ENCODE results near the gene SFMBT2. TPM values are rescaled to one million over a fixed set of nuclear protein-coding genes. Genes with fewer than 3 reads are reported as not detected.

The SFMBT2 gene
- total RNA-seq, 1 experiment from 2014 or later: 8.2 TPM

DNA sequence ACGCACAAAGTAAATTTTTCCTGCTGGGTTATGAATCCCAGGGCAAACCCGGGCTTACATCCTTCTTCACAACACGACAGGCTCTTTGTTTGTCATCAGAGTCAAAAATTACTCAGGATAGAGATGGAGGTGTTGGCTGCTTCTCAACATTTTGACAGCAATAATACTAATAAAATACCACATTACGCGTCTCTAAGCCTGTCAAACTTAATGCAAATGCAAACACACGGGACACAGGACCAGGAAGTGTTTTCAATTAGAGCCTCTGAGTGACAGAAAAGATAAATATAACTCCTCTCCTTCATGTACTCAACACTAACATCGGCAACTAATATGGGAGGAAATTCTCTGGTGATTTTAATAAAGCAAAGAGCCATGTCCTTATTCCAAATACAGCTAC, 128.4 kb downstream of the SFMBT2 start:
- Histone ChIP-seq H3K27ac (no peak overlapping the region), H3K9me3 (replicated peaks) (no peaks in the 10 kb centered on the region), H3K4me3 (no peak overlapping the region), H3K36me3 (no peaks in the 10 kb centered on the region), H3K4me1 (no peaks in the 10 kb centered on the region), H3K27me3 (no peaks in the 10 kb centered on the region)
- DNase-seq: no peak

DNA sequence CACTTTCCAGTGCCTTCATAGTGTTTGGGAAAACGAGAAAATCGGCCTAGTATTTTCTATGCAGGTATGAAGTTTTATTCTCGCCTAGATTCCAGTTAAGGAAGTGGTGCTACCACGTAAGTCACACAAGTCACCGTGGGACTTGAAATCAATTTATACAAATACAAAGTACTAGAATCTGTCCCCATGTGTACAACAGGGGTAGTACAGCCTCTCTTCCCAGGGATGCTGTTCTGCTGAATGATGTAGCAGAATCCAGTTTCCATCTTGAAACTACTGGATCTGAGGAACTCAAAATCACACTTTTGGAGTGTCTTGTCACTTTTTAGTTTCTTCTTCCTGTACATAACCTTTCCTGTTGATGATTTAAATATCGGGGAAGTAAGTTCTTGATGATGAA, 129.4 kb downstream of the SFMBT2 start:
- no peak overlapping the region for H3K27ac ChIP-seq
- H3K4me3 ChIP-seq: no peak overlapping the region
- no peak for DNase-seq
- H3K27me3 ChIP-seq: no peaks in the 10 kb centered on the region
- no peaks in the 10 kb centered on the region for H3K36me3 ChIP-seq
- H3K9me3 ChIP-seq (replicated peaks): no peaks in the 10 kb centered on the region
- no peaks in the 10 kb centered on the region for H3K4me1 ChIP-seq

GRCh38 chr10:7279303-7279702, 131.5 kb downstream of the SFMBT2 start:
- Histone ChIP-seq H3K4me3 (no peak overlapping the region), H3K27ac (no peak overlapping the region), H3K27me3 (no peaks in the 10 kb centered on the region), H3K9me3 (replicated peaks) (no peaks in the 10 kb centered on the region), H3K4me1 (no peaks in the 10 kb centered on the region), H3K36me3 (no peaks in the 10 kb centered on the region)
- no peak for DNase-seq

DNA sequence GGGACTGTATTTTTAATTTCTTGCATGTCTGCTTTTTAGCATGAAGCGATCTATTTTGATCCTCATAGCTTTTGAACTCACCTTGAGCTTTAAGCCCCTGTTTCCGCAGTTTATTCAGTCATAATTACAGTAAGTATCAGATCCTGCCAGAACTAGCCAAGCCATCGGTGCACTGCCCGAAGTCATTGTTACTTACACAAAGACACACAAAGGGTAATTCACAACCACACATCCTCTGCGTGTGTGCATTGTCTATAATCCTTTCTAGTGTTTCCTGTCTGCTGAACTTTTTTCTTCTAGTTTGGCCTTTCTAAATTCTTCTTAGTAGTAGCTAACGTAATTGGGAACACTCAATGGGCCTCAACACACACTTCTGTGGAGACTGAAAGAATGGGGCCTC, 133.0 kb downstream of the SFMBT2 start:
- Histone ChIP-seq H3K27ac (no peak overlapping the region), H3K9me3 (replicated peaks) (no peaks in the 10 kb centered on the region), H3K4me1 (no peaks in the 10 kb centered on the region), H3K27me3 (no peaks in the 10 kb centered on the region), H3K4me3 (no peak overlapping the region), H3K36me3 (no peaks in the 10 kb centered on the region)
- DNase-seq: no peak

DNA sequence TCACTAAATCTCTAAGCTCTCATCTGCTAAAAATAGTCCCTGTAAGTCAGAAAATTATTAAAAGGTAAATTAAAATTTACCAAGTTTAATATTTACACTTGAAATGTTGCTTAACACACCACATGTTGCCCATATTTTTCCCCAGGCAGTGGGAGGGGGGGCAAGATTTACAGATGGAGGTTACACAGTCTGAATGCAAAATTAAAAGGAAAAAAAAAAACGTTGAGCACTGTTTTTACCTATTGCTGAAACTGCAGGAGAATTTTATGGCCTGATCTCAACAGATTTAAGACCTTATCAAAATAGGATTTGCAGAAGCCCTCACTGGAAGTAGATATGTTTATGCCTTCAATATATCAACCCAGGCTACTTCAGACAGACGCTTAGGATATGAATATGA, 133.4 kb downstream of the SFMBT2 start:
- Histone ChIP-seq H3K4me1 (no peaks in the 10 kb centered on the region), H3K9me3 (replicated peaks) (no peaks in the 10 kb centered on the region), H3K27me3 (no peaks in the 10 kb centered on the region), H3K4me3 (no peak overlapping the region), H3K36me3 (no peaks in the 10 kb centered on the region), H3K27ac (no peak overlapping the region)
- no peak for DNase-seq

DNA sequence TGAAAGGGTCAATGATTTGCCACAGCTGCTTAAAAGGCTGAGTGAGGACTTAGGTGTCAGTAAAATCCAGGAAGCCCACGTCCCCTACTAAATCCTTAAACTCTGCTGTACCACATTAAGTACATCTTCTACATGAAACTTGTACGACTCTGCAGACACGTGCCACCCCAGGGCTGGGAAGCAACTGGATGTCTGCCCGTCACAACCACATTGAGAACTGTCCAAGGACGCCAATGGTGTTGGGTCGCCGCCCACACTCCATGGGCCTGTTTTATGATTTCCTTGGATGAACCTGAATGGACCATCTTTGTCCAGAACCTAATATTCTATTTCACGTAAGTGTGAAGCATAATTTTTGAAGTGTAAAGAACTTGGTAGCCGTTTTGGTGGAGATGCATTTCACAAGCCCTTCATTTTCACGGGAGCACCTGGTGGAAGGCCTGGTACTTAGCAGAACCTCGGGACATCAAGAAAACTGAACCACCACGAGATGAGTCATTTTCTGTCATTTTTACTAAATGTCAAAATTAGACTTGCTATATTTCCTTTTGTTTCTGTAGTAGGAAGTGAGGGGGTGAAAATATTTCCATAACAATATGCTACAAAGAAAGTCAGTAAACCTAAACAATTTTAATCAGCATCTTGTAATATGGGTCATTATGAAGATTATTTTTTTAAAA, 134.9 kb downstream of the SFMBT2 start:
- no peak overlapping the region for H3K27ac ChIP-seq
- no peaks in the 10 kb centered on the region for H3K4me1 ChIP-seq

DNA sequence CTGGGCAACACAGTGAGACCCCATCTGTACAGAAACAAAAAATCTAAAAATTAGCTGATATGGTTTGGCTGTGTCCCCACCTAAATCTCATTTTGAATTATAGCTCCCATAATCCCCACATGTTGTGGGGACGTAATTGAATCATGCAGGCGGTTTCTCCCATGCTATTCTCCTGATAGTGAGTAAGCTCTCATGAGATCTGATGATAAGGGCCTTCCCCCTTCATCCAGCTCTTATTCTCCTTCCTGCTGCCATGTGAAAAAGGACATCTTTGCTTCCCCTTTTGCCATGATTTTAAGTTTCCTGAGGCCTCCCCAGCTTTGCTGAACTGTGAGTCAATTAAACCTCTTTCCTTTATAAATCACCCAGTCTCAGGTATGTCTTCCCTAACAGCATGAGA, 136.5 kb downstream of the SFMBT2 start:
- no peaks in the 10 kb centered on the region for H3K27me3 ChIP-seq
- no peak overlapping the region for H3K4me3 ChIP-seq
- no peak overlapping the region for H3K27ac ChIP-seq
- DNase-seq: no peak
- H3K4me1 ChIP-seq: peaks cover 9% of the 10 kb centered on the region; the same call in 1 of the 2 replicates
- H3K36me3 ChIP-seq: no peaks in the 10 kb centered on the region
- H3K9me3 ChIP-seq (replicated peaks): no peaks in the 10 kb centered on the region

More for the DNA sequence above, 134.9 kb downstream of the SFMBT2 start:
- Histone ChIP-seq H3K36me3 (no peaks in the 10 kb centered on the region), H3K4me3 (no peak overlapping the region), H3K27me3 (no peaks in the 10 kb centered on the region), H3K9me3 (replicated peaks) (no peaks in the 10 kb centered on the region)
- DNase-seq: no peak

DNA sequence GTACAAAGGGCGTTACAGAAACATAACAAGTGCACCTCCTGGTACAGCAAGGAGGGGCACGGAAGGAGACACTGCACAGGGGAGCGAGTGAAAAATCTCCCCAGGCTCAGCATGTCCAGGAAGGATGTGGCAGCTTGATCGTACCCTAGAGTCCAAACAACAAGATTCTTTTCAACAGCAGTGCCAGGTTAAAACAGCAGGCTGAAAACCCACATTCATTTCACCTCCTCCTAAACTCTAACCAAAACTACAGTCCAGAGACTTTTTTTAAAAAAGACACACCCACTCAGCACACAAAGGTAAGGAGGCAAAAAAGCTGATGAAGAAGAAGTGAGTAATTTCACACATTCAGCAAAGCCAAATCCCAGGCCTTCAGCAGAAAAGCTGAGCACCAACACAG, 138.8 kb downstream of the SFMBT2 start:
- Histone ChIP-seq H3K27ac (no peak overlapping the region), H3K4me3 (no peak overlapping the region), H3K9me3 (replicated peaks) (no peaks in the 10 kb centered on the region), H3K36me3 (no peaks in the 10 kb centered on the region), H3K4me1 (peaks cover 9% of the 10 kb centered on the region; the same call in 1 of the 2 replicates), H3K27me3 (no peaks in the 10 kb centered on the region)
- DNase-seq: no peak

DNA sequence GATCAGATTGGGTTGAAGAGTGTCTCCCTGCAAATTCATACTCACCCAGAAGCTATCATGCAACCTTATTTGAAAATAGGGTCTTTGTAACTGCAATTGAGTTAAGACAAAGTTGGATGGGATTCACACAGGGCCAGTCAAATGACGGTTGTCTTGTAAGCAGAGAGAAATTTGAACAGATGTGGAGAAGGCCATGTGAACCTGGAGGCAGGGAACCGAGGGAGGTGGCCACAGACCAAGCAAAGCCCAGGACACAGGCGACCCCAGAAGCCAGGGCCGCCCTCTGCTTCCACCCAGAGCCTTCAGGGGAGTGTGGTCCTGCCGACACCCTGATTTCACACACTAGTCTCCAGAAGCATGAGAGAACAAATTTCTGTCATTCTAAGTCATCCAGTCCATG, 140.8 kb downstream of the SFMBT2 start:
- peak; percentile 29 to 63 for DNase-seq
- no peaks in the 10 kb centered on the region for H3K36me3 ChIP-seq
- H3K27ac ChIP-seq: peak overlapping the region; percentile 78
- H3K9me3 ChIP-seq (replicated peaks): no peaks in the 10 kb centered on the region
- peaks cover 9% of the 10 kb centered on the region; the same call in 1 of the 2 replicates for H3K4me1 ChIP-seq
- no peaks in the 10 kb centered on the region for H3K27me3 ChIP-seq
- H3K4me3 ChIP-seq: peak overlapping the region; percentile 38; the same call in 1 of the 2 replicates

- H3K9me3 ChIP-seq (replicated peaks): no peaks in the 10 kb centered on the region
- no peaks in the 10 kb centered on the region for H3K36me3 ChIP-seq
- peaks cover 9% of the 10 kb centered on the region; the same call in 1 of the 2 replicates for H3K4me1 ChIP-seq
- DNase-seq: no peak
- H3K27me3 ChIP-seq: no peaks in the 10 kb centered on the region
- no peak overlapping the region for H3K27ac ChIP-seq
- H3K4me3 ChIP-seq: no peak overlapping the region
Observed at GRCh38 chr10:7267142-7267541, 143.7 kb downstream of the SFMBT2 start.

DNA sequence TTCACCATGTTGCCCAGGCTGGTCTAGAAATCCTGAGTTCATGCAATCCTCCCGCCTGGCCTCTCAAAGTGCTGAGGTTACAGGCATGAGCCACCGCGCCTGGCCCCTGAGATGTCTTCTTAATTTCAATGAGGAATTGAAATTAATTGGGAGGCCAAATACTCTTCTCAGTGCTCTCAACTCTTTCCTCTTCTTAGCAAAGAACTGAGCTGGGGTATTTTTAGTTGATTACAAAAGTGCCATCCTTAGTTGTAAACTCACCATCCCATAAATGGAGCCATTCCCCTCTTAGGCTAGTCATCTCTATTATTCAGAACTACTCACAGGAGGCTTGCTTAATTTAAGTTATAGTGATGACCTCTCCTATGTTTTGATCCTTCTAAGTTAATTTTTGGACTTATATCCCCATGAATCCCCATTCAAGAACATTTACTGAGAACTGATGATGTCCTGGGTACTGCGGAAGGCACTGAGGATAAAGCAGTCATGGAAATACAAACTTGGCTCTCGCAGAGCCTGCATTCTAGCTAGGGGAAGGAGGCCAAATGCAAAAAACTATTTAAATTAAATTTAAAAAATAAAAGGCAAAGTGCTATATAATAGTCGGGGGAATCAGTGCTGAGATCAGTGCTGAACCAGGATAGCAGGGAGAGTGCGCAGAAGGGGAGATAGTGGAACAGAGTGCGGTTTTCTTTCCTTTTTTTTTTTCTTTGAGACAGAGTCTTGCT, 145.3 kb downstream of the SFMBT2 start:
- Histone ChIP-seq H3K27ac (no peak overlapping the region), H3K27me3 (no peaks in the 10 kb centered on the region), H3K4me3 (no peak overlapping the region), H3K4me1 (peaks cover 9% of the 10 kb centered on the region; the same call in 1 of the 2 replicates), H3K9me3 (replicated peaks) (no peaks in the 10 kb centered on the region), H3K36me3 (no peaks in the 10 kb centered on the region)
- no peak for DNase-seq

DNA sequence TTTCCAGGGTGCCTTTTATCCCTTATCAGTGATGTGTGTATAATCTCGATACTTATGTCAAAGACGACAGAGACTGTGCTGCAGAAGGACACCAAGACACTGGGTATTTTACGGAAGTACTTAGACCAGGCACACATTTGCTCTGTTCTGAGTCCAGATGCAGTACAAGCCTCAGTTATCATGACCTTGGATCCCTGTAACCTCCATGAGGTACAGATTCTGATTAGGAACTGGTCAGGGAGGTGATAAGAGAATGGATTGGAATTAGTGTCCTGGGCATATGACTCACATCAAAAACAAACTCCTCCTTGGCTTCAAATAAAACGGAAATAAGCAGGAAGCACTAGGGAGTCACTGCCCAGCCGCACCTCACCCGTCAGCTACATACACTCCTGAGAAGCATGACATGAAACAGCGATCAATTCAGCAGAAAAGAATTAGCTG, 146.5 kb downstream of the SFMBT2 start:
- Histone ChIP-seq H3K27ac (no peak overlapping the region), H3K27me3 (no peaks in the 10 kb centered on the region), H3K4me1 (no peaks in the 10 kb centered on the region), H3K4me3 (no peak overlapping the region), H3K36me3 (no peaks in the 10 kb centered on the region), H3K9me3 (replicated peaks) (no peaks in the 10 kb centered on the region)
- no peak for DNase-seq

DNA sequence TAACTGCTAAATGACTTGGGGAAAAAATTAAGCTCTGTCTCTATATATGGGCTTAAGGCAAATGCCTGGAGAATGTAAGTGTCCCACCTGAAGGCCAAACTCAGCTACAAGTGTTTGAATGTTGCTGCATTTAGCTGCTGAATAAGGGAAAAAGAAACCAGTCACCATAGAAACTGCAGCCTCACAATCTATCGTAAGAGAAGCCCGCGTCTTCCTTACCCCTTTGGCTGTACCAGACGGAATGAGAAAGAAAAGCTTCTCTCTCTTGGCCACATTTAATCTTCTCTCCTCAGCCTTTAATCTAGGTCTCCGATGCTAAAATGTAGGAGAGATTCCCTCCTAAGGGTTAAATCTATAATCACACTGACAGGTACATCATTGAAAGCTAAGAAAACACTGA, 147.2 kb downstream of the SFMBT2 start:
- Histone ChIP-seq H3K9me3 (replicated peaks) (no peaks in the 10 kb centered on the region), H3K36me3 (no peaks in the 10 kb centered on the region), H3K27ac (no peak overlapping the region), H3K27me3 (no peaks in the 10 kb centered on the region), H3K4me1 (no peaks in the 10 kb centered on the region), H3K4me3 (no peak overlapping the region)
- DNase-seq: no peak

DNA sequence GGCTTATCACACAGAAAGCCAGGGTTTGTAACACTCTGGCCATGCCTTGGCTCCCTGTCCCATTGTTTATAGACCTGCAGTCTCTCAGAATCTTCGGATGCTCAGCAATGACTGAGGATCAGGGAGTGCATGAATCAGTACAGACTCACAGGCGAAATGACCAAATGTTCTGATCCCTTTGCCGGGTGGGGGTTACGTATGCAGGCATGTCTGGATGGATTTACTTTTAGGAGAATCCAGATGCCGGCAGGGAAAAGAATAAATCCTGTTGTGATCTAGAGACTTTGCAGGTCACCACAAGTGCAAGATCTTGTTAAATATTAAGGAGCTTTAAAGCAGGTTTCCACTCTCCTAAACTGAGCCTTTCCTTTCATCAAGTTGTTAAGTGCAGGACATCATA, 149.5 kb downstream of the SFMBT2 start:
- no peak overlapping the region for H3K27ac ChIP-seq

GRCh38 chr10:7260912-7261311, 149.9 kb downstream of the SFMBT2 start:
- DNase-seq: no peak
- H3K36me3 ChIP-seq: no peaks in the 10 kb centered on the region
- H3K4me1 ChIP-seq: no peaks in the 10 kb centered on the region
- no peaks in the 10 kb centered on the region for H3K27me3 ChIP-seq
- H3K27ac ChIP-seq: no peak overlapping the region
- no peaks in the 10 kb centered on the region for H3K9me3 ChIP-seq (replicated peaks)
- no peak overlapping the region for H3K4me3 ChIP-seq

More for the DNA sequence above, 149.5 kb downstream of the SFMBT2 start:
- Histone ChIP-seq H3K27me3 (no peaks in the 10 kb centered on the region), H3K4me3 (no peak overlapping the region), H3K9me3 (replicated peaks) (no peaks in the 10 kb centered on the region), H3K4me1 (no peaks in the 10 kb centered on the region), H3K36me3 (no peaks in the 10 kb centered on the region)
- no peak for DNase-seq
